Measurements from ENCODE around the gene KIAA0753. TPM values are rescaled to one million over a fixed set of nuclear protein-coding genes. Genes with fewer than 3 reads are reported as not detected.

Gene KIAA0753
- total and polyA plus RNA-seq, 2 of the 8 experiments (the other 6 are each of a cell fraction or from before 2014, with no cell fraction given) = 5.0 to 27.1 TPM

DNA sequence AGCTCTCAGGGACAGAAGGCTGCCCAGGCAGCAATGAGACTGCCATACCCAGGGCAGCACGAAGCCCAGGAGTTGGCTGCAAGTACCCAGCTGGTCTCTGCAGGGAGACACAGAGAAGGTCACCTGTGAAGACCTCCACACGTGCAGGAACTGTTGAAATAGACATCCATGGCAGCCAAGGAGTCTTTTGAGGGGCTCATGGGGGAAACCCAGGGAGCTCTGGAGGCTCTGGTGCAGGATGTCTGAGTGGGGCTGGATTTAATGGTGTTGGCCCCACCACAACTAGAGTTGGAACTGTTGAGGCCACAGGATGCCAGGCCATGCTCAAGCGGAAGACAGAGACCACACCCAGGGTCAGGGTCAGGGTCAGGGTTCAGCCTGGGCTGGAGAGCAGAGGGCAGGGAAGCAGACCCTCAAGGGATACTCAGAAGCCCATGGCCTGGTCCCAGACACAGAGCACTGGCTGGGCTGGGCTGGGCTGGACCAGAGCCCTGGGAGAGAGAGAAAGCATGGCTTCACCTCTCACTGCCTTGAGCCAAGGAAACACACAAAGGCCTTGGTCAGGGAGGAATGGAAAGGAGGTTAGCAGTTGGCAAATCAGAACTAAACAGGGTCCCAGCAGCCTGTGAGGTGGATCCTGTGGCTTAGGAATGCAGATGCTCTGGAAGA, 105.5 kb downstream of the KIAA0753 start (continued):
- TF ChIP-seq, protein P1, sequence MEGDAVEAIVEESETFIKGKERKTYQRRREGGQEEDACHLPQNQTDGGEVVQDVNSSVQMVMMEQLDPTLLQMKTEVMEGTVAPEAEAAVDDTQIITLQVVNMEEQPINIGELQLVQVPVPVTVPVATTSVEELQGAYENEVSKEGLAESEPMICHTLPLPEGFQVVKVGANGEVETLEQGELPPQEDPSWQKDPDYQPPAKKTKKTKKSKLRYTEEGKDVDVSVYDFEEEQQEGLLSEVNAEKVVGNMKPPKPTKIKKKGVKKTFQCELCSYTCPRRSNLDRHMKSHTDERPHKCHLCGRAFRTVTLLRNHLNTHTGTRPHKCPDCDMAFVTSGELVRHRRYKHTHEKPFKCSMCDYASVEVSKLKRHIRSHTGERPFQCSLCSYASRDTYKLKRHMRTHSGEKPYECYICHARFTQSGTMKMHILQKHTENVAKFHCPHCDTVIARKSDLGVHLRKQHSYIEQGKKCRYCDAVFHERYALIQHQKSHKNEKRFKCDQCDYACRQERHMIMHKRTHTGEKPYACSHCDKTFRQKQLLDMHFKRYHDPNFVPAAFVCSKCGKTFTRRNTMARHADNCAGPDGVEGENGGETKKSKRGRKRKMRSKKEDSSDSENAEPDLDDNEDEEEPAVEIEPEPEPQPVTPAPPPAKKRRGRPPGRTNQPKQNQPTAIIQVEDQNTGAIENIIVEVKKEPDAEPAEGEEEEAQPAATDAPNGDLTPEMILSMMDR (IDR thresholded peaks at IDR 0.05; ENCODE audit: control extremely low read depth in 1 of 3, insufficient read depth in 1 of 3, low read depth in 1 of 3, low read length in 3 of 3) = no peak
- no peak for TF ChIP-seq RNF2 (IDR thresholded peaks at IDR 0.05; ENCODE audit: borderline replicate concordance, low read depth, low read length, missing control alignments, poor library complexity, severe bottlenecking)
- TF ChIP-seq CHD2 (IDR thresholded peaks at IDR 0.05; ENCODE audit: low read length) = no peak
- TF ChIP-seq ATF3 (IDR thresholded peaks at IDR 0.05; ENCODE audit: insufficient read depth, low read depth, low read length) = no peak
- TF ChIP-seq CBX8 (IDR thresholded peaks at IDR 0.05; ENCODE audit: borderline replicate concordance, low read depth, low read length) = no peak
- no peak for TF ChIP-seq CHD7 (IDR thresholded peaks at IDR 0.05; ENCODE audit: insufficient replicate concordance, low read length)
